CD4-positive, alpha-beta T cell treated with Interleukin-21 for 1 hour (primary cell): ENCODE measurements around the gene SIK3.
"Not testable (repeated sequence)": the region's sequence is repeated elsewhere in the genome, so short reads cannot be mapped to it uniquely, and the experiment has no call there.

ENCODE experiments used
- DNase-seq: peaks from one replicate; pipeline ENCODE4 v3.0.0-alpha.2; 2020

SIK3 gene

GRCh38 chr11:117075186-117075585 lies 23.0 kb downstream of the SIK3 start:
- DNase-seq, result no peak

GRCh38 chr11:117074119-117074518 lies 24.1 kb downstream of the SIK3 start:
- no peak for DNase-seq

DNA sequence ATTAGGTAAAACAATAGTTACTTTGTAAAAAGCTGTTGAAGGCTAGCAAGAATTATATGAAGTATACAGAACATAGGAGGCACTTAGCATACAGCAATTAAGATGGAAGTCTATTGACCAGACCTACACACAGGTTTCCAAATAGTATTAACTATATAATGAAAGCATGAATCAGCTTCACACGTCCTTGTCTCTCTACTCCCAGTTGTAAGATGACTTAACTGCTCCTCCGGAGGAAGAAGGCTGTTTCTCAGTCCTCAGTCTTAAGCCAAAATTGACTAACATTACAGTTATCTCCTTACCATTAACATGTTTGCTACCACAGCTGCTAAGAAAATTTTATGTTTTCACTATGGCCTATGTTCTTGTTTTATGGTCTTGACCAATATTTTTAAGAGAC lies 24.7 kb downstream of the SIK3 start:
- no peak for DNase-seq

DNA sequence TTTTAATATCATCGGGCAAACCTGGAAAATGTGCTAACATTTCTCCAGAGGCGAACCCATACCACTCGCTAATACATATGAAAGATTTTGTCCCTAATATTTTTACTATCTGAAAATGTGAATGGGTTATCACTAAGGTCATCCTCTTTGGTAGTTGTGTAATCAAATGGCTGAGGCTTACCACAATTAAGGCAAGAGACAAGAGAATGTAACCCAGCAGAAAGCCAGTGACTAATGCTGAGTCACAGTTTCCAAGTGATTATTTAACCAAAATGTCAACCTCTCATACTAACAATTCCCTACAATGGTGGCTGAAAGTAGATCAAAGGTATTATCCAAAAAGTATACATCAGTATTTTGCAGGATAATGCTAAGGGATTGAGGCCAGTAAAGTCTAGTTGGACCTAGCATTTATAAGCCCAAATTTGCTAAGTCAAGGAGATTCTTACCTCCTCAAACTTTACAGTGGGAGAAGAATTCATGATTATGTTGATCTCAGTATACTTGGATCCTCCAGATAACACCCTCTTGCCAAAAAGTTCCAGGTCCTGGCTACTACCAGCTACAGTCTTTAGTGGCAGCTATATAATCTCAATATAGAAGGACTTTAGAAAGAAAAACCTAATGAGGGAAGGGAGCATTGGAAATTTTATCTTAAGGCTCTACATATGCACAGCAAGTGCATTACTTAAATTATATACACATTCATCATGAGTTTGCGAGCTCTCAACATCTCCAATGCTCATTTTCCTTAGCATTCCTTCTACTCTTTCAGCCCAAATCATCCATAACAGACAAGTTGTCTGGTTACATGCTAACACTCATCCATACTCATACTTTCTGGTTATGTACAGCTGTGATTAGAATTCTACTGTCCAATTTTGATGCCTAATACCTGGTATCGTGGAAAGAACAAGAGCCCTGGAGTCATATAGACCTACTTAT lies 25.4 kb downstream of the SIK3 start:
- DNase-seq, result peak; percentile 41

GRCh38 chr11:117071344-117071787 lies 26.9 kb downstream of the SIK3 start:
- DNase-seq, result no peak

DNA sequence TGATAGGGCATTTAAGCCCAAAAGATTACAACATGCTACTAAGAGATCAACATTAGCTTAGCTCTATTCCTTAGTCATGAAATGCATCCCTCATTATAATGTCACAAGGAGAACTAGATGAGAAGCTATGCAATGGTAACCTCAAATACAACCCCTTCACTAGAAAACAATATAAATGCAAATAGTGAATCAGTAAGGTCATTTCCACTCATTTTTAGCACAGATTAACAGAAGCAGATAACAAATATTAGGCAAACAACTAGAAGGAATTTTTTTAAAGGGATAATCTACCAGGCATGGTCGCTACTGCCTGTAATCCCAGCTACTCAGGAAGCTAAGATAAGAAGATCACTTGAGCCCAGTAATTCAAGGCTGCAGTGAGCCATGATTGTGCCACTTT lies 28.2 kb downstream of the SIK3 start:
- no peak for DNase-seq

- no peak for DNase-seq
Measured at GRCh38 chr11:117068303-117068860, 29.8 kb downstream of the SIK3 start.

DNA sequence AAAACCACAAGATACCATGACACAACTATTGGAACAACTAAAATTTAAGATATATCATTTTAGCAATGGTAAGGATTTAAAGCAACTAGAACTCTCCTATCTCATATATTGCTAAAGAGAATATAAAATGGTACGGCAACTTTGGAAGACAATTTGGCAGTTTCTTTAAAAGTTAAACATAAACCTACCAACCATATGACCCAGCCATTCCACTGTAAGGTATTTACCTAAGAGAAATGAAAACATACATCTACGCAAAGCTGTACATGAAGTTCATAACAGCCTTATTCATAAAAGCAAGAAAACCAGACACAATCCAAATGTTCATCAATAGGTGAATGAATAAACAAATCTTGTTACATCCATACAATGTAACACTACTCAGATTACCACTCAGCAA lies 31.3 kb downstream of the SIK3 start:
- DNase-seq, result no peak

DNA sequence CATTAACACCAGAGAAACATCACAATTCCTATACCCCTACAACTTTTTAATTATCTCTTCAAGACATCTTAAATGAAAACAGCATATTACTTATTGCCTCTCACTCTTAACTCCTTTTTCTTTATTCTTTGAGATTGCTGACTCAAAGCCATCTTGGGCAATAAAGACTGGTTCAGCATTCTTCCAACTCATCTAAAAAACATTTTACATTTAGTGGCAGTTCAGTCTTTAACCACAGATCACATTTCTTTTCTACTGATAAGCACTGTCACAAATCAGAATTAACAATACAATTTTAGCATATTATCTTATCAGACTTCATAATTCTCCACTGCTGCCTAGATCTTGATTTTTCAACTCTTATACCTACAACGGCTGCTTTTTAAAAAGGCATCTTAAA lies 34.0 kb downstream of the SIK3 start:
- DNase-seq, result no peak

DNA sequence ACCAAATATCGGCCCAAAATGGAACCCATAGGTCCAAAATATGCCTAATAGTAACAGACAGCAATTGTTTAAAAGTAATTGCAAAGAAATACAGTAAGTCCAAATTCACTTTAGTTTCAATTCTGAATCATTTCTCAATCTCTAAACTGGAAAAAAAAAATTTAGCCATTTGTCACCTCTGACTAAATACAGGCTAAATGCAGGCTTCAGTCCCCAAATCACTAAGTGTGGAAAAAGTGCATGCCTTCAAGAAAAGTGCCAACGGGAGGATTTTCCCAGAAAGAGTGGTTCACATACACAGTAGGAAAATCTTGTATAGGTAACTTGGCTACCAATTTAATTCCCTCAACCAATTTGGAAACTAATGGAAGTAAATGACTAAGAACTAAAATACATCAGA lies 35.7 kb downstream of the SIK3 start:
- no peak for DNase-seq

DNA sequence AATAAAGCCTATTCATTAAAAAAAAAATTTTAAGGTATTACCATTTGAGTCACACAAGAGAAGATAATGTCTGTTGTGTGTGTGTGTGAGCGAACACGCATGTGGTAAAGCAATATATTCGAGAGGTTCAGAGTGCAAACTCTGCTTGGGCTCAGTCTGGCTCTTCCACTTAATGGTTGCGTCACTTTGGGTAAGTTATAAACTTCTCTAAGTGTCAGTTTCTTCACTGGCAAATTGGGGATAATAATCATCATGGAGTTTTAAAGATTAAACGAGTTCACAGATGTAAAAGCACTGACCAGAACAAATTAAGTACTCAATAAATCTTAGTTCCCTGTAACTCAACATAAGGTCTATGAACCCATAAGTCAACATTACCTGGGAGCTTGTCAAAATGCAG lies 37.0 kb downstream of the SIK3 start:
- no peak for DNase-seq

DNA sequence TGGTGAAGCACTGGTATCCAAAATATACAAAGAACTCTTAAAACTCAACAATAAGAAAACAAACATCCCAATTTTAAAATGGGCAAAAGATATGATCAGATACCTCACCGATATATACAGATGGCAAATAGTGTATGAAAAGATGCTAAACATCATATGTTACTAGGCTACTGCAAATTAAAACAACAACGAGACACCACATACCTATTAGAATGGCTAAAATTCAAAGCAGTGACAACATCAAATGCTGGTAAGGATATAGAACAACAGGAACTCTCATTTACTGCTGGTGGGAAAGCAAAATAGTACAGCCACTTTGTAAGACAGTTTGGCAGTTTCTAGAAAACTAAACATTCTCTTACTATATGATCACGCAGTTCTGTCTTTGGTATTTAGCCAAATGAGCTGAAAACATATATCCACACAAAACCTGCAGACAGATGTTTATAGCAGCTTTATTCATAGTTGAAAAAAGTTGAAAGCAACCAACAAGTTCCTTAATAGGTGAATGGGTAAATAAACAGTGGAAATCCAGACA lies 38.5 kb downstream of the SIK3 start:
- no peak for DNase-seq

- no peak for DNase-seq
Measured at GRCh38 chr11:117058761-117059261, 39.4 kb downstream of the SIK3 start.

DNA sequence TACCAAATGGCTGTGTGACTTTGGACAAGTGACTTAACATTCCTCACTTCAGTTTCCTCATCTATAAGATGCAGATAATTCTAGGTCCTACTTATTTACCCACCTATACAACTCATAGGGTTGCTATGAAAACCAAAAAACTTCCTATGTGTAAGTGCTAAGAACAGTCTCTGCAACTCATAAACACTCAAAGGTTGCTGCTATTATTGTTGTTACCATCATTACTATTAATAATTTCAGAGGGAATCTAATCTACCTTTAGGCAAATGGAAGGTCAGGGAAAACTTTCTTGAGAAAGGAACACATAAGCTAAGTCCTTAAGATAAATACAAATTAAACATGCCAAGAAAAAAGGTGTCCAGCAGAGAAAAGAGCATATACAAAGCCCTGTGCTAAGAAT lies 40.5 kb downstream of the SIK3 start:
- no peak for DNase-seq

GRCh38 chr11:117057317-117057716 lies 40.9 kb downstream of the SIK3 start:
- no peak for DNase-seq

DNA sequence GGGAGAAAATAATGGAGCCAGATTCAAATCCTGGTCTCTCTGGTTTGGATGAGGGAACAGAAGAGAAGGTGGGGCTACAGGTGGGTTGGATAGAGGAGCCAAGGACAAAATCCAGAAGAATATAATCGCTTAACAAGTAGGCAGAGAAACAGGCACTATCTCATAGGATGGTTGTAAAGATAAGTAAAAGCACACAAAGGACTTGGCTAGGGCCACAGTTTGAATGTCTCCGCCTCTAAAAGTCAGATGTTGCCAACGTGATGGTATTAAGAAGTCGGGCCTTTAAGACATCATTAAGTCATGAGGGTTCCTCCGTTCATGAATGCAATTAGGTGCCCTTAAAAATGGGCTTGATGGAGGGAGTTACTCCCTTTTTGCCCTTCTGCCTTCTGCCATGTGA lies 42.8 kb downstream of the SIK3 start:
- no peak for DNase-seq

- no peak for DNase-seq
Measured at GRCh38 chr11:117054382-117054781, 43.8 kb downstream of the SIK3 start.

GRCh38 chr11:117052196-117053149 lies 45.8 kb downstream of the SIK3 start:
- no peak for DNase-seq

- not testable (repeated sequence) for DNase-seq
Measured at GRCh38 chr11:117050121-117050520, 48.1 kb downstream of the SIK3 start.

DNA sequence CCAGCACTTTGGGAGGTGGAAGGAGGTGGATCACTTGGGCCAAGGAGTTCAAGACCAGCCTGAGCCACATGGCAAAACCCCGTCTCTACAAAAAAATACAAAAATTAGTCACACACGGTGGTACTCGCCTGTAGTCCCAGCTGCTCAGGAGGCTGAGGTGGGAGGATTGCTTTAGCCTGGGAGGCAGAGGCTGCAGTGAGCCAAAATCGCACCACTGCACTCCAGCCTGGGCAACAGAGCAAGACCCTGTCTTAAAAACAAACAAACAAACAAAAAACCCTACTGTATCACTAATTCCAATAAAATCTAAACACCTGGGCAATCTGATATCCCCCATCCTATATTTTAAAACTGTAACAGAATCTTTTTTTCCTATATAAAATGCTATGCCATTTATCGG lies 51.6 kb downstream of the SIK3 start:
- DNase-seq, result not testable (repeated sequence)

GRCh38 chr11:117045956-117046355 lies 52.3 kb downstream of the SIK3 start:
- no peak for DNase-seq

DNA sequence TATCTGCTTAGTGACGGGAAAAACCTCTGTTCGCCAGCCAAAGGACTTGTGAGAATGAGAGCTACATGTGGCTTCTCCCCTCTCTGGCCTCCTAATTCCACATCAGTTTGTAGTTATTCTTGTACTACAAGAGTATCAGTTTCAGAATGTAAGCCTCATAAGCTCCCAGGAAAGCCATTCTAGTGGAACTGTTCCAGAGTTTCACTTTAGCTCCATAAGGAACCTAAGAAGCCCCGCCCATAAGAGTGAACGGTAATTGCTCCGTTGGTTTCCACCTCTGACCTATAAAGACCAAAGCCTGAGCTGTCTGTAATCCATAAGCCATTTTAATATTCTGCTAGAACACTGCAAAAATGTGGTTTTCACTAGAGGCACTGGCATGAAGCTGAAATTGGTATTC lies 53.0 kb downstream of the SIK3 start:
- DNase-seq, result no peak
